WTC11 (cell line): ENCODE data around the gene FAM241A.

Experiments
- ATF6 ChIP-seq: sonication (generic); formaldehyde crosslinking; IDR thresholded peaks from 2 replicates; pipeline ENCODE4 v1.8.1; 2023; ENCODE audit warnings: mild to moderate bottlenecking, missing genetic modification reagents
- CTCF ChIP-seq: fragments of 200-600 bp; IDR thresholded peaks from 2 replicates; pipeline ENCODE4 v1.8.0; 2022; ENCODE audit warnings: antibody characterized with exemption
- NR2C2 ChIP-seq: sonication (generic); formaldehyde crosslinking; IDR thresholded peaks from 2 replicates; pipeline ENCODE4 v1.8.0; 2022; ENCODE audit warnings: mild to moderate bottlenecking, missing genetic modification reagents

GRCh38 chr4:112118742-112119352 is 26.4 kb upstream of the FAM241A start:
- TF ChIP-seq ATF6: no peak
- TF ChIP-seq CTCF: no peak
- no peak for TF ChIP-seq NR2C2 (CRISPR knock-in tag)
